GM18951 (cell line): ENCODE data around the gene LCE2D.
"Not testable (repeated sequence)": the region's sequence is repeated elsewhere in the genome, so short reads cannot be mapped to it uniquely, and the experiment has no call there.

Experiments
- POLR2A ChIP-seq: IDR thresholded peaks from 4 replicates; pipeline ENCODE4 v1.6.1; 2011; ENCODE audit warnings: mild to moderate bottlenecking; ENCODE audit not compliant: insufficient read length, insufficient read depth; ENCODE audit errors: extremely low read depth
- in situ Hi-C: fragments of 300-500 bp; cut with MboI; formaldehyde crosslinking; loops from one replicate; pipeline ENCODE4 v1.12.0; 2022; ENCODE audit warnings: low sequenced_read_pairs, mixed read lengths, inconsistent platforms; ENCODE audit not compliant: unreplicated experiment

The LCE2D gene, protein sequence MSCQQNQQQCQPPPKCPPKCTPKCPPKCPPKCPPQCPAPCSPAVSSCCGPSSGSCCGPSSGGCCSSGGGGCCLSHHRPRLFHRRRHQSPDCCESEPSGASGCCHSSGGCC

DNA sequence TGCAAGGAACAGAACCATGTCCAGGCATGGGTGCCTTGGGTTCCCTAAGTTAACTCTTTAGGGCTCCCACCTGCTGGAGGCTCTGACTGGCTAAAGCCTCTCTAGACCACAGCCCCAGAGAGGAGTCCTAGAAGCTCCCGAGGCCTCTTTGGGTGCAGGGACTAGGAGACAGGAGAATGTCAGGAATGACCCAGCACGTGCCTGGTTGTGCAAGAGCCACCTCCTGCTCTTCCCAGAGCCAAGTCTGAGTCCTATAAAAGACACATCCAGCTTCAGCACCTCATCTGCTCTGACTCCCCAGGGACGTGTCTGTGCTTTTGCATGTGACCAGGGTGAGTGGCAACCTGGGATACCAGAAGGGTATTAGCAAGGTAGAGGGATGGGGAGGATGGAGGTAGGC, at the start of gene LCE2D:
Gene LCE2D (plus strand): TSS at position 283 of the 400 bp plus-strand sequence. CDS start 726 bp downstream, outside the sequence.
- no peak for TF ChIP-seq POLR2A
- in situ Hi-C loops: no loop called here

DNA sequence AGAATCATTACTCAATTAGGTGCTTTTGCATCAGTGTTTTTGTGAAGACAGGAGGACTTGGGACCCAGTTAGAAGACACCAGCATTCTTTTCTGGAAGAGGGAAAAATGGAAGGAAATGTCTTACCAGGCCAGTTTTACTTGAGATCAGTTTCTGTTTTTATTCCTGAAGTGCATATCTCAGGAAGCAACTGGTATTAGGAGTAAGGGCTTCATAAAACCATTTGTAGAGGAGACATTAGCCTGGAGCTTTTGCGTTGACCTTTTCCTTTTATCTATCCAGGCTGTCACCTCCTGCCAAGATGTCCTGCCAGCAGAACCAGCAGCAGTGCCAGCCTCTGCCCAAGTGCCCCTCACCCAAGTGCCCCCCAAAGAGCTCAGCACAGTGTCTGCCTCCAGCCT, 49.7 kb upstream of the LCE2D start, which contains the start of gene LCE3B:
Gene LCE3B (plus strand): TSS at position 301 of the 400 bp plus-strand sequence. CDS start 0 bp downstream, at position 301.
- in situ Hi-C loops: no loop called here
- TF ChIP-seq POLR2A: no peak

DNA sequence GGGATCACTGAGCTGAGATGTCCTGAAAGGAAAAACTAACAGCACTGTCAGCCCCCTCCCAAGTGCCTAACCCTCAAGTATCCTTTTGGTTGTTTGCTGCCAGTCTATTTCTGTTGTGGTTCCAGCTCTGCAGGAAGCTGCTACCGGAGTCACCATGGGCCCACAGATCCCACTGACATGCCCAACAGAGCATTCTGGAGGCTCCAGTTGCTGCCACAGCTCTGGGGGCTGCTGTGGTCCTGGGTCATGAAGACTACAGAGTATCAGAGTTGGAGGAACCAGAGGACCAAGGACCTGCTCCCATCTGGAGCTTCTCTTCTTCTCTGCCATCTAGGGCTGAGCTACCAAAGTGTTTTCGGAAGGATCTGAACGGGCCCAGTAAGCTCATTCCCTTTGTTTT, 41.2 kb upstream of the LCE2D start:
- in situ Hi-C loops: no loop called here
- TF ChIP-seq POLR2A: no peak

DNA sequence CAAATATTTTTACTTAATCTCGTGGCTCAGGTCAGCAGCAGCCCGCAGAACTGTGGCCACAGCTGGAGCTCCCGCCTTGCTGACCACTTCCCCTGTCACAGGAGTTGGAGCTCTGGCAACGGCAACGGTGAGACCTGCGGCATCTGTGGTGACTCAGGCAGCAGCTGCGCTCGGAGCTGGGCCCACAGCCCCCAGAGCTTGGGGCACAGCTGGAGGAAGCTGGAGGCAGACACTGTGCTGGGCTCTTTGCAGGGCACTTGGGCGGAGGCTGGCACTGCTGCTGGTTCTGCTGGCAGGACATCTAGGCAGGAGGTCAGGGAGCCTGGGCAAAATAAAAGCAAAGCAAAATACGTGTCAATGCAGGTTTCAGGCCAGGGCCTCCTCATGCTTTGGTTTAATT, 40.4 kb upstream of the LCE2D start, which contains the start of gene LCE3A:
Gene LCE3A (minus strand): TSS at position 301 of the 400 bp plus-strand sequence. CDS start 0 bp downstream, at position 301.
- no peak for TF ChIP-seq POLR2A

DNA sequence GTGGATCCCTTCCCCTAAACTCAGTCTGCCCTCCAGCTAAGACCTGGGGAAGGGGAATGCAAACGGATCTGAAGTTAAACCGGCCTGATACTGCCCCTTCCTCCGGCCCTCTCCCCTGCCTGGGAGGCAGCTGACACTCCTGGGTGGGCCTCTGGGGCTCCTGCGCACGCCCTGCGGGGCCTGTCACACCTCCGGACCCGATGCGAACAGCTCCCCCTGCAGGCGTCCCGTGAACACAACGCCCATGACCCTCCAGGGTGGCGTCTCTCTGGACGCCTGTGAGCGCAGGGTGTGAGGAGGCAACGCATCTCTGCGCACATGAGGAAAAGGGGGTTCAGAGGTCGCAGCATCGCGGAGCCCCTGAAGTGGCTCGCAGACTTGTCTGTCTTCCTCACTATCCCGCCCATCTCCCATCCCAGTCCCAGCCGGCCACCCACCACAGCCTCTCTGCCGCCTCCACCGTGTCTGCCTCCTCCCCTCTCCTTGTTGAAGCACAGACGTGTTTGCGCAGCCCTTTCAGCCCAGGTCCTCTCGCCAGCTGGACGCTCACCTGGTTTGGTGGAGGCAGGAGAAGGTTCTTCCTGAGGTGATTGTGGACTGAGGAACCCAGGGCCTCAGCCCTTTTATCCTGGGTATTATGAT, 39.9 kb upstream of the LCE2D start:
- in situ Hi-C loops: no loop called here
- no peak for TF ChIP-seq POLR2A

More for the DNA sequence above, 40.4 kb upstream of the LCE2D start, which contains the start of gene LCE3A:
- in situ Hi-C loops: no loop called here

DNA sequence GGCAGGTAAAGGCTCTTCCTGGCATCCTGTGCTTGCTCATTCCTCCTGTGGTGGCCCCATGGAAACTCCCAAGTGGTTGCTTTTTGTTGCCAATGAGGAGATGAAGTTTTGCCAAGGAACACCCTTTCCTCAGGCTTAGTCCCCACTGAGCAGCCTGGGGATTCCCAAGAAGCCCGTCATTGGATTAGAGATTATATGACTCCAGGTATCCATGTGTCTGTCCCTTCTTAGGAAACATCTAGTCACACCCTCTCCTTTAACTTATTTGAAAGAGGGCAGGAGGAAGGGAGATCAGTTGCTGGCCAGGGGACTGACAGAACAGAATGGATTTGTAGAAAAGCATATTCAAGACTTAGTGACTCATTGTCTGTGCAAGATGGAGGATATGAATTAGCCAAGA, 36.4 kb upstream of the LCE2D start:
- no peak for TF ChIP-seq POLR2A
- in situ Hi-C loops: no loop called here

DNA sequence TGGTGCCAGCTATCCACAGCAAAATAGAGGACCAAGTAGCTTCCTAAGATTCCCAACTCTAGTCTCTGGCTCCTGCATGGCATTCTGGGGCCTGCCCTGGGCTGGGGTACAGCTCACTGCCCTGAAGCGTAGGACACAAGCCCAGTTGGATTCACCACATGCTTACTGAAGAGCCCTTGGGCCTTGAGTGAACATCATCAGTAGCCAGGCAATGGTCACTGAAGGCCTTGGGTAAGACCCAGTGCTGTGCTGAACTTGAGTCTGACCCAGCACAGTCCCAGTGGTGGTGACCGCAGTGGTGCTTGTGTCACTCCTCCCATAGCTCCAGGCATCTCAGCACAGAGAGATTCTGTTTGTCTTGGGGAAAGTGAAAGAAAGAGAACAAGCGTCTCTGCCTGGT, 32.6 kb upstream of the LCE2D start:
- no peak for TF ChIP-seq POLR2A
- in situ Hi-C loops: no loop called here

DNA sequence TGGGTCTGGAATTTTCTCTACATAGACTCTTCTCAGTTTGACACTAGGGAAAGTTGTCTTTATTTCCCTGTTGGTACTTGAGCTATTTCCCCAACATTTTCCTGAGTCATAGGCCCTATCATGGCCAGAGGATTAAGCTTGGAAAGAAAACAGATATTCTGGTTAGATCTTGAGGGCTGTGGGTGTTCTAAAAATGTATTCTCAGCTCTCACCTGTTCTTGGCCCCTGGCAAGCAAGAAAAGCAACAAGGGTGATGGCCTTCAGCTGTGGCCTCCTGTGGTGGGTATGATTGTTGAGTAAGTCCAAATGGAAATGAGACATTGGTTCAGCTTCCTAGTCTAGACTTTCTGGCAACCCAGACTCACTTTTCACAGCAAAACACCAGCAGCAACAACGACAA, 22.8 kb upstream of the LCE2D start:
- in situ Hi-C loops: no loop called here
- no peak for TF ChIP-seq POLR2A

DNA sequence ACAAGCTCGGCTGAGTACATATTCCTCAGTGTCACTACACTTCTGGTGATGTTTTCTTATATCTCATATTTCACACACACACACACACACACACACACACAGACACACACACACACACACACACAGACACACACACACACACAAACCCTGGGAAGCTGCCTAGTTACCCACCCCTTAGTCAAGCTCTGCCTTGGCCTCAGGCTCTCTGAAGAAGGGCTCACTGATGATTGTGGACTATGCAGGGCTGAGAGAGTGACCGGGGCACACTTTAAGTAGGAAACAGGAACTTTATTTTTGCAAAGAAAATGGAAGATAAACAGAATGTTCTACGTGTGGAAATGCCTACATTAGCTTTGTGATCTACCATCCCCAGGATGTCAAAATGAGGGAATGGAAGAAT, 19.2 kb upstream of the LCE2D start:
- in situ Hi-C loops: no loop called here
- TF ChIP-seq POLR2A: no peak

DNA sequence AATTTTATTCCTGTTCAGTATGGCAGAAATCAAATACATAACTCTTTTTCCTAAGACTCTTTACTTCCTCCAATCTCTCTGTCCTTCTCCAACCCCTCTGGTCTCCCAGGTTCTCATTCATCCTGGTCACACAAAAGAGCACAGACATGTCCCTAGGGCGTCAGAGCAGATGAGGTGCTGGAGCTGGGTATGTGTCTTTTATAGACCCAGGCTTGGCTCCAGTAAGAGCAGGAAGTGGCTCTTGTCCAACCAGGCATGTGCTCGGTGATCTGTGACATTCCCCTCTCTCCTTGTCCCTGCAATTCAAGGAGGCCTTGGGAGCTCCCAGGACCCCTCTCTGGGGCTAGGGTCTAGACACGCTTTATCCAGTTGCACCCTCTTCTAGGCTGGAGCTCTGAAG, 18.0 kb upstream of the LCE2D start:
- TF ChIP-seq POLR2A: no peak
- in situ Hi-C loops: no loop called here

DNA sequence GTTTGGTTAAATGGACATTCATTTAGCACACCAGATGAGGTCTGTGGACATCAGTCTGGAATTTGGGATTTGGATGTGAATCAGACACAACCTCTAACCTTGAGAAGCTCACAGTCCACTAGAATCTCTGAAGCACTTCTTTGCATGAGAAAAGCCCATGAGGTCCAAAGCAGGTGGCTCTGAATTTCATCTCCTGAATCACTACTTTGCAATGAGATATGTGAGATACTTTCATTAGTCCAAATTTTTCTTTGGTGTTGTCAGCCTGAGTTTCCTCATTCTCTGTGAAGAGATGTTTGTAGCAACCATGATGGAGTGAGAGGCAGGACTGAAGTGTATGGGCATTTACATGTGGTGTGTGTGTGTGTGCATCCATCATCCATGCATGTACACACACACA, 16.5 kb upstream of the LCE2D start:
- in situ Hi-C loops: no loop called here

DNA sequence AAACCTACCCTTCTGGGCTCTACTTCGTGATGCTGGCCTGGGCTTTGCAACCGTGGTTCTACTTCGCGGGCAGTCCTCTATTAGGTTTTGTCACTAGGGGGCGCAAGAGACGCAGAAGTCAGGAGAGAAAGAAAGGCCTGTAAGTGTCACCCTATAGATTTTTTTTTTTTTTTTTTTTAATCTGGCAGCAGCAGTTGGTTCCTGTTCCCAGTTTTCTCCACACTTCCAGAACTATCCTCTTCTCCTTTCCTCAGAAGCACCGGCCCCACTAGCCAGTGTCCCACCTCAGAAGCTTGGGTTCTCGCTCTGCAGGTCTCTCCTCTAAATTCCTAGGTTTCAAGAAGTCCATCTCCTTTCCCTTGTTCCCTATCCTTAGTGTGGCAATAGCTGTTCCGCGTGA, 9.1 kb upstream of the LCE2D start:
- no peak for TF ChIP-seq POLR2A
- in situ Hi-C loops: no loop called here

More for the DNA sequence above, 16.5 kb upstream of the LCE2D start:
- TF ChIP-seq POLR2A: no peak

DNA sequence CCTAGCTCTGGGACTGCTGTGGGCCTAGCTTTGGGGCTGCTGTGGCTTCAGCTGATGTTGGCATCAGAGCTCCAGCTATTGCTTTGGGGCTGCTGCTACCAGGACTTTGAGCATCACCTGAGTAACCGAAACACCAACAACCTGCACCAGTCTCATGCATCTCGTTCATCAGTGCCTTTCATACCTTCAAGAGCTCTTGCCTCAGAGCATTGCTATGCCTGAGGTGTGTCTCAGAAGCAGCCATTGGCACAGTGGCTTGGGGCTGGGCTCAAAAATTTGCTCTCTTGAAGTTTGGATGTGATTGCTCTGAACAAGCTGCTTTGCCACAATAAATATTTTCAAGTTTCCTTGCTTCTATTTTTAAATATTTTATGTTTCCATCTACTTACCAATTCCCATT, 6.7 kb upstream of the LCE2D start:
- in situ Hi-C loops: no loop called here
- TF ChIP-seq POLR2A: no peak

DNA sequence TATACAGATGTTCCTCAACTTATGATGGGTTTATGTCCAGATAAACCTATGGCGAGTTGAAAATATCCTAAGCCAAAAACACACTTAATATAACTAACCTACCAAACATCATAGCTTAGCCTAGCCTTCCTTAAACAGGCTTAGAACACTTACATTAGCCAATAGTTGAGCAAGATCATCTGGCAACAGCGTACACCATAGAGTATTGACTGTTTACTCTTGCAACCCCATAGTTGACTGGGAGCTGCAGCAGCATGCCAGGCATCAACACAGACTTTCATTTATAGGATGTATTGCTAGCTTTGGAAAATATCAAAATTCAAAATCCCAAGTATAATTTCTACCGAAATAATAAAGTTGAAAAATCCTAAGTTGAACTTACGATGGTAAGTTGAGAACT, 5.5 kb upstream of the LCE2D start:
- in situ Hi-C loops: no loop called here
- no peak for TF ChIP-seq POLR2A

DNA sequence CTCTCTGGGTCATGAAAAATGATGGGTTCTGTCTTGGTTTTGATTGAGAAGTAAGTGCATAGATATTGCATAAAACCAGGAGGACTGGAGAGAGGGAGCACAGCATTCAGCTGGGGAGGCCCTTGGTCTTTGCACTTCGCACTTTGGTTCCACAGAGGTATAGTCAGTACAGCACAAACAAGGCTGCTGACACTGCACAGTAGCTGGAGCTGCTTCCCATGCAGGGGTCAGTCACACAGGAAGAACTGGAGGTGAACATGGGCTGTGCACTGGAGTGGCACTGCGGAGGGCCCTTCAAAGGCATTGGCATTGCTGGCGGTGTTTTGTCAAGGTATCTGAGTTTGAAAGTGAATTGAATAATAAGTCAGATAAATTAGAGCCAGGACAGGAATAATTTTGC, 4.5 kb upstream of the LCE2D start:
- in situ Hi-C loops: no loop called here
- TF ChIP-seq POLR2A: no peak

DNA sequence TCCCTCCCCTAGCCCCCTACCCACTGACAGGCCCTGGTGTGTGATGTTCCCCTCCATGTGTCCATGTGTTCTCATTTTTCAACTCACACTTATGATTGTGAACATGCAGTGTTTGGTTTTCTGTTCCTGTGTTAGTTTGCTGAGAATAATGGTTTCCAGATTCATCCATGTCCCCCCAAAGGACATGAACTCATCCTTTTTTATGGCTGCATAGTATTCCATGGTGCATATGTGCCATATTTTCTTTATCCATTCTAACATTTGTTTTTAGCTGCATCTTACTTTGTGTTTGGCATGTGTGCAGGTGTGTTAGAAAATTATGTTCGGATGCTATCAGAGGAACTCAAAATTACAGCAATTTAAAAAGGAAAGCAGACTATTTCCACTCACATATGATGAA, 3.0 kb downstream of the LCE2D start:
- in situ Hi-C loops: not testable (repeated sequence)
